Endodermal cell (in vitro differentiated cells): ENCODE measurements around the gene FARP1. TPM values are rescaled to one million over a fixed set of nuclear protein-coding genes. Genes with fewer than 3 reads are reported as not detected.

Source experiments
- DNase-seq: peaks from one replicate; pipeline ENCODE4 v3.0.0-alpha.2; 2017
- H3K27ac ChIP-seq: 2 replicates; pipeline ENCODE4 v1.5.1; 2013; ENCODE audit warnings: mild to moderate bottlenecking, low read depth, low read length, moderate library complexity
- H3K27me3 ChIP-seq: 2 replicates; pipeline ENCODE4 v1.6.1; 2013; ENCODE audit warnings: mild to moderate bottlenecking, low read length, moderate library complexity; ENCODE audit not compliant: insufficient read depth, control insufficient read depth, poor library complexity, severe bottlenecking
- H3K36me3 ChIP-seq: 2 replicates; pipeline ENCODE4 v1.7.0; 2013; ENCODE audit warnings: mild to moderate bottlenecking, low read length, moderate library complexity; ENCODE audit not compliant: control insufficient read depth, insufficient read depth
- H3K4me1 ChIP-seq: one replicate; pipeline ENCODE4 v1.7.0; 2013; ENCODE audit warnings: low read length; ENCODE audit not compliant: control insufficient read depth, insufficient read depth
- H3K4me3 ChIP-seq: 2 replicates; pipeline ENCODE4 v1.5.1; 2013; ENCODE audit warnings: mild to moderate bottlenecking, low read length, moderate library complexity
- H3K9ac ChIP-seq: 2 replicates; pipeline ENCODE4 v1.6.1; 2013; ENCODE audit warnings: mild to moderate bottlenecking, low read length, moderate library complexity; ENCODE audit not compliant: poor library complexity, severe bottlenecking; ENCODE audit errors: extremely low read depth
- H3K9me3 ChIP-seq: 2 replicates; pipeline ENCODE4 v1.6.1; 2013; ENCODE audit warnings: mild to moderate bottlenecking, low read length, moderate library complexity; ENCODE audit not compliant: control insufficient read depth
- H3K27ac Mint-ChIP-seq: 2 replicates; pipeline ENCODE4 v1.8.0; 2020; ENCODE audit warnings: mixed read lengths
- H3K27me3 Mint-ChIP-seq: 2 replicates; pipeline ENCODE4 v1.8.0; 2021; ENCODE audit warnings: mild to moderate bottlenecking, mixed read lengths; ENCODE audit not compliant: insufficient read depth
- H3K36me3 Mint-ChIP-seq: 2 replicates; pipeline ENCODE4 v1.8.0; 2020; ENCODE audit warnings: low read depth, mixed read lengths
- H3K4me1 Mint-ChIP-seq: 2 replicates; pipeline ENCODE4 v1.8.0; 2020; ENCODE audit warnings: mixed read lengths
- H3K4me3 Mint-ChIP-seq: 2 replicates; pipeline ENCODE4 v1.8.0; 2020; ENCODE audit warnings: mild to moderate bottlenecking, moderate library complexity, mixed read lengths
- H3K9me3 Mint-ChIP-seq: 2 replicates; pipeline ENCODE4 v1.8.0; 2020; ENCODE audit warnings: mild to moderate bottlenecking, mixed read lengths
- CTCF ChIP-seq: fragments of 200-600 bp; sonication (generic); conservative IDR thresholded peaks from 2 replicates; pipeline ENCODE4 v1.5.0; 2021; ENCODE audit warnings: antibody characterized with exemption, mild to moderate bottlenecking
- WGBS, 2 experiments: methylation state at CpG; one replicate each; pipeline versions ENCODE4 v1.1.5 to v1.1.7; 2013; ENCODE audit warnings: missing lambda C conversion rate in 2 of 2, mixed read lengths in 1 of 2; ENCODE audit not compliant: insufficient coverage in 1 of 2, insufficient read length in 1 of 2; 5-methylcytosine and 5-hydroxymethylcytosine counted together
- total RNA-seq, 2 donors: library from RNA; stranded (reverse); fragmentation: NEBNext Ultra II Directional in 1 of 2; extraction: Animal tissue kit (Norgen Biotek cat#: 25700) in 1 of 2; gene quantifications; 2 replicates in 1 of 2; 3 replicates in 1 of 2; pipeline ENCODE4 v1.2.1, GENCODE V29; 2021

FARP1 gene
- total RNA-seq, 2 donors from 2014 or later = 237 to 319 TPM

DNA sequence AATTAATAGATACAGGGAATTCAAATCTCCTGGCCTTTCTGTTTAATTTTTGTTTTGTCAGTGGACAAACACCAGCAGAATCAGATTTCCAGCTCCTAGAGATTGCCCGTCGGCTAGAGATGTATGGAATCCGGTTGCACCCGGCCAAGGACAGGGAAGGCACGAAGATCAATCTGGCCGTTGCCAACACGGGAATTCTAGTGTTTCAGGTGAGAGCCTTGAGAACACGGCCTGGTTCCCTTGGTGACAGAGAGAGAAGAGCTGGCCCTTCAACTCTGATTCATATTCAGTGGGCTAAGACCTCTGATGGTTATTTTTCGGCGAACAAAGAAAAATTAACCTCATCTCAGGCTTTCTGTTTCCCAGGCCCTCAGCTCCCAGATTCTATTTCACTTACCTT is 242.7 kb downstream of the FARP1 start:
- Histone ChIP-seq H3K4me1 (no peaks in the 10 kb centered on the region), H3K27me3 (no peaks in the 10 kb centered on the region), H3K36me3 (peaks cover 98% of the 10 kb centered on the region), H3K9ac (no peak overlapping the region), H3K27ac (no peak overlapping the region), H3K9me3 (no peaks in the 10 kb centered on the region), H3K4me3 (no peak overlapping the region)
- Mint-ChIP-seq H3K4me1 (no peaks in the 10 kb centered on the region), H3K36me3 (peaks cover 85% of the 10 kb centered on the region), H3K4me3 (no peak overlapping the region), H3K9me3 (no peaks in the 10 kb centered on the region), H3K27ac (peak overlapping the region; percentile 78), H3K27me3 (no peaks in the 10 kb centered on the region)
- no peak for DNase-seq
- no peak for TF ChIP-seq CTCF
- 95 to 97% methylated on average over 10 of the region's 10 CpGs for WGBS, 2 experiments

GRCh38 chr13:98386637-98387036 is 243.7 kb downstream of the FARP1 start:
- Mint-ChIP-seq H3K36me3 (peaks cover 85% of the 10 kb centered on the region), H3K27me3 (no peaks in the 10 kb centered on the region), H3K9me3 (no peaks in the 10 kb centered on the region), H3K4me3 (no peak overlapping the region), H3K4me1 (no peaks in the 10 kb centered on the region), H3K27ac (no peak overlapping the region)
- WGBS, 2 experiments = 95 to 97% methylated on average over 7 to 8 of the region's 8 CpGs
- H3K4me3 ChIP-seq = no peak overlapping the region
- no peaks in the 10 kb centered on the region for H3K9me3 ChIP-seq
- peaks cover 99% of the 10 kb centered on the region for H3K36me3 ChIP-seq
- no peaks in the 10 kb centered on the region for H3K27me3 ChIP-seq
- H3K9ac ChIP-seq = no peak overlapping the region
- no peak for DNase-seq
- H3K27ac ChIP-seq = no peak overlapping the region
- H3K4me1 ChIP-seq = no peaks in the 10 kb centered on the region
- TF ChIP-seq CTCF = no peak

DNA sequence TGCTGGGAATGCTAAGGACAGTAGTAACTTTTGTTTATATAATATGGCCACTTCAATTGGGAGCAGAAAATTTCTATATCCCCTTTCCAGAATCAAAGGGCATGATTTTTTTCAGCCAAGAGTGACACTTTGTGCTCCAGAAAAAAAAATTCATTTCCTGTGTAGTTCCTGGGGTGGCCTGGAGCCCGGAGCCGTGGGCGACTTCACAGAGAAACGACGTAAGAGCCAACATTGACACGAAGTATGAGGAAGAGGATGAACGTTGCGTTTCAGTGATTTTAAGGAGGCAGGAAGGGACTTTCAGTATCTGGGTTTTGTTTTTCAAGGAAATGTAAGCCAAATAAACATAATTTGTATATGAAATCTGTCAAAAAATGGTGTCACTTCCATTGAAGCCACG is 246.4 kb downstream of the FARP1 start:
- H3K4me1 Mint-ChIP-seq = no peaks in the 10 kb centered on the region
- peaks cover 92% of the 10 kb centered on the region for H3K36me3 Mint-ChIP-seq
- no peaks in the 10 kb centered on the region for H3K27me3 Mint-ChIP-seq
- Histone ChIP-seq H3K27ac (no peak overlapping the region), H3K27me3 (no peaks in the 10 kb centered on the region), H3K9me3 (no peaks in the 10 kb centered on the region), H3K4me3 (no peak overlapping the region), H3K36me3 (peaks cover 98% of the 10 kb centered on the region), H3K9ac (no peak overlapping the region), H3K4me1 (no peaks in the 10 kb centered on the region)
- TF ChIP-seq CTCF = no peak
- no peak overlapping the region for H3K27ac Mint-ChIP-seq
- 95 to 97% methylated on average over 9 of the region's 9 CpGs for whole genome bisulfite sequencing, 2 experiments
- no peak overlapping the region for H3K4me3 Mint-ChIP-seq
- DNase-seq = no peak
- no peaks in the 10 kb centered on the region for H3K9me3 Mint-ChIP-seq
